PFSK-1 (cell line): ENCODE data around the gene CKS2.

Experiments used
- FOXP2 ChIP-seq: optimal IDR thresholded peaks from 2 replicates; pipeline ENCODE3; 2011; ENCODE audit warnings: borderline replicate concordance, control low read depth, inconsistent platforms; ENCODE audit not compliant: insufficient read depth; ENCODE audit errors: extremely low read length, extremely low read depth
- POLR2AphosphoS5 ChIP-seq: IDR thresholded peaks from 2 replicates; pipeline ENCODE4 v1.6.1; 2012; ENCODE audit warnings: low read depth, mild to moderate bottlenecking, control low read depth, low read length, moderate library complexity
- SIN3A ChIP-seq: IDR thresholded peaks from 2 replicates; pipeline ENCODE4 v1.6.1; 2012; ENCODE audit warnings: mild to moderate bottlenecking, low read length, moderate library complexity, borderline replicate concordance; ENCODE audit not compliant: insufficient read depth
- TAF1 ChIP-seq: IDR thresholded peaks from 2 replicates; pipeline ENCODE4 v1.6.1; 2012; ENCODE audit warnings: low read length, control low read depth, borderline replicate concordance; ENCODE audit not compliant: insufficient read depth
- TF ChIP-seq, protein P1 (sequence below), 2 experiments: IDR thresholded peaks; 2 replicates each; pipeline versions ENCODE4 v1.6.1 to v1.8.0; 2011 to 2012; ENCODE audit warnings: low read depth in 2 of 2, low read length in 2 of 2, control low read depth in 1 of 2, inconsistent platforms in 1 of 2, mild to moderate bottlenecking in 1 of 2, moderate library complexity in 1 of 2; ENCODE audit not compliant: insufficient read depth in 1 of 2

Gene CKS2

DNA sequence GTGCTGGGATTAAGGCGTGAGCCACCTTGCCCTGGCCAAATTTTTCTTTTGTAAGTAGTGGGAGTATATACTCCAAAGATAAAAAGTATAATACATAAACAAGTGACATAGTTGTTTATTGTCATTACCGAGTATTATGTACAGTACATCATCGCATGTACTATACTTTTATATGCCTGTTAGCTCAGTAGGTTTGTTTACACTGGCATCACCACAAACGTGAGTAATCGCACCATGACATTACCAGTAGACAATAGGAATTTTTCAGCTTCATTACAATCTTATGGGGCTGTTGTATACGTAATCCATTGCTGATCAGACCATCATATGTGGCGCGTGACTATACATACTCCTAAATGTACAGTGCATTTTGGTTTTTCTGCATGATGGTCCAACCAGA, 17.1 kb downstream of the CKS2 start:
- no peak for TF ChIP-seq POLR2AphosphoS5
- no peak for TF ChIP-seq TAF1
- no peak for TF ChIP-seq SIN3A
- TF ChIP-seq, protein P1, sequence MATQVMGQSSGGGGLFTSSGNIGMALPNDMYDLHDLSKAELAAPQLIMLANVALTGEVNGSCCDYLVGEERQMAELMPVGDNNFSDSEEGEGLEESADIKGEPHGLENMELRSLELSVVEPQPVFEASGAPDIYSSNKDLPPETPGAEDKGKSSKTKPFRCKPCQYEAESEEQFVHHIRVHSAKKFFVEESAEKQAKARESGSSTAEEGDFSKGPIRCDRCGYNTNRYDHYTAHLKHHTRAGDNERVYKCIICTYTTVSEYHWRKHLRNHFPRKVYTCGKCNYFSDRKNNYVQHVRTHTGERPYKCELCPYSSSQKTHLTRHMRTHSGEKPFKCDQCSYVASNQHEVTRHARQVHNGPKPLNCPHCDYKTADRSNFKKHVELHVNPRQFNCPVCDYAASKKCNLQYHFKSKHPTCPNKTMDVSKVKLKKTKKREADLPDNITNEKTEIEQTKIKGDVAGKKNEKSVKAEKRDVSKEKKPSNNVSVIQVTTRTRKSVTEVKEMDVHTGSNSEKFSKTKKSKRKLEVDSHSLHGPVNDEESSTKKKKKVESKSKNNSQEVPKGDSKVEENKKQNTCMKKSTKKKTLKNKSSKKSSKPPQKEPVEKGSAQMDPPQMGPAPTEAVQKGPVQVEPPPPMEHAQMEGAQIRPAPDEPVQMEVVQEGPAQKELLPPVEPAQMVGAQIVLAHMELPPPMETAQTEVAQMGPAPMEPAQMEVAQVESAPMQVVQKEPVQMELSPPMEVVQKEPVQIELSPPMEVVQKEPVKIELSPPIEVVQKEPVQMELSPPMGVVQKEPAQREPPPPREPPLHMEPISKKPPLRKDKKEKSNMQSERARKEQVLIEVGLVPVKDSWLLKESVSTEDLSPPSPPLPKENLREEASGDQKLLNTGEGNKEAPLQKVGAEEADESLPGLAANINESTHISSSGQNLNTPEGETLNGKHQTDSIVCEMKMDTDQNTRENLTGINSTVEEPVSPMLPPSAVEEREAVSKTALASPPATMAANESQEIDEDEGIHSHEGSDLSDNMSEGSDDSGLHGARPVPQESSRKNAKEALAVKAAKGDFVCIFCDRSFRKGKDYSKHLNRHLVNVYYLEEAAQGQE (IDR thresholded peaks at IDR 0.05; ENCODE audit: insufficient read depth in 1 of 2, low read depth in 2 of 2, low read length in 2 of 2): no peak
- no peak for TF ChIP-seq FOXP2

DNA sequence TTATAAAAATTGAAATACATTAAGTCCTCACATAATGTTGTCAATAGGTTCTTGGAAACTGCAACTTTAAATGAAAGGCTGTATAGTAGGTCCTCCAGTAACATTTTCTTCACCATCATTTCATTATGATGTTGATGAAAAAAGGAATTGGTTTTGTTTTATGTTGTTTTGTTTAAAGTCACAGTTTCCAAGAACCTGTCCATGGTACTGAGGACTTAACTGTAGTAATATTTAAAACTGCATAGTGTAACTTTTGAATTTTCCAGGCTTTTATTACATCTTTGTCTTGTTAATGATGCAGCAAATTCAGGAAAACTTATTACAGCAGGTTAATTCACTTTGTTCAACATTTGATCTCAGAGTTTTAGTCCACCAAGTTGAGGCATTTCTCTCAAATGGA, 18.9 kb downstream of the CKS2 start:
- TF ChIP-seq SIN3A (no peak), FOXP2 (no peak), TAF1 (no peak), POLR2AphosphoS5 (no peak)
- TF ChIP-seq, protein P1 (IDR thresholded peaks at IDR 0.05; ENCODE audit: insufficient read depth in 1 of 2, low read depth in 2 of 2, low read length in 2 of 2): no peak

DNA sequence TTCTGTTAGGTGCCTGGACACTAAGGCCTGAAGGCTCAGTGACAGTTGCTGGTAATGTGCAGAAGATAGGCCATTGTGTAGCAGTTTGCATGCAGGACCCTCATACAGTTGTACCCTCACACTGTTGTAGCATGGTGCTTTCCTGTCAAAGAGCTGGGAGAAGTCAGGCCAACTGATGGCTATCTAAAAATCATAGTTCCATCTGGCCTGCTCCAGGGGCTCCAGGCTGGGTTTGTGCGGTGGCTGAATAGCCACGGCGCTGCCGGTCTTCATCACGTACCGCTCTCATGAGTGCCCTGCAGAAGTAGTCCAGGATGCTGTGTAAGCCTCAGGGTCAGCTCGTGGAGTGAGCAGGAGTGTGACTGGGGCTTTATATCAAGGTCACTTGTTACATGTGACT, 19.5 kb downstream of the CKS2 start:
- TF ChIP-seq POLR2AphosphoS5 (no peak), TAF1 (no peak), SIN3A (no peak), FOXP2 (no peak)
- TF ChIP-seq, protein P1 (IDR thresholded peaks at IDR 0.05; ENCODE audit: insufficient read depth in 1 of 2, low read depth in 2 of 2, low read length in 2 of 2): no peak

DNA sequence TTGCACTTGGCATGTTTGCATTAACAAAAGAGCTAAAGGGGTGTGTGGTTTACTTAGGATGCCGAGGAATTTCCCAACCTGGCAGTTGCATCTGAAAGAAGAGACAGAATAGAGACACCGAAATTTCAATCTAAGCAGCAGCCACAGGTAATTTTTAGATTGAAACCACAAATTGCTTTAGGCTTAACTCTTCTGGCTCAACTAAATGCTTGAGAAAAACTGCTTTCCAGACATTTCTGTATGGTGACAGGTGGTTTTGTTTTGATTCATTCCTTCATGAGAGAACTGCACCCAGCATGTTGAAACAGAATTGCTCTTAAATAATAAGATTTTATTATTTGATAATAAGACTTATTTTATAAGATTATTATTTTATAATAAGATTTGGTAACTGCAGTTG, 28.8 kb downstream of the CKS2 start:
- TF ChIP-seq SIN3A (no peak), TAF1 (no peak), FOXP2 (no peak), POLR2AphosphoS5 (no peak)
- TF ChIP-seq, protein P1 (IDR thresholded peaks at IDR 0.05; ENCODE audit: insufficient read depth in 1 of 2, low read depth in 2 of 2, low read length in 2 of 2): no peak

DNA sequence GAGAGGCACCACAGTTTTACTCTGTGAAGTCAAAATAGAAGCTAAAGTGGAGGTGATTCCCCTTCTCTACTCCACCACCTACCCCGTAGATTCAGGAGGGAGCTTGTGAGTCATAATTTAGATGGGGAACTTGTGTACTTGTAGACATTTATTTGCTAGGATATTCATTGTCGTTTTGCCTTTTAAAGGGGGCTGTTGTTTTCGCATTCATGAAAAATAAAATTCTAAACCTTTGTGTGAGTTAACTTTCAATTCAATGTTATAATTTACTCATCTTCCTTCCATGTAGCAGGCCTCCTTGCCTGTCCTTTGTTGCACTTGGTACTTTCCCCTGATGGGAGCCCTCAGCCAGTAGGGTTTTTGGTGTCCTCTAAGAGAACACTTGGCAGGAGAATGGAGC, 29.3 kb downstream of the CKS2 start:
- TF ChIP-seq SIN3A (no peak), FOXP2 (no peak), TAF1 (no peak), POLR2AphosphoS5 (no peak)
- TF ChIP-seq, protein P1 (IDR thresholded peaks at IDR 0.05; ENCODE audit: insufficient read depth in 1 of 2, low read depth in 2 of 2, low read length in 2 of 2): no peak
